GM21576 (cell line): ENCODE results near the gene ROR2.

Source experiments
- ATAC-seq: cut with Tn5 transposase; IDR thresholded peaks from one replicate; pipeline ENCODE4 v1.9.1; 2021; ENCODE audit warnings: mild to moderate bottlenecking, moderate library complexity; ENCODE audit not compliant: unreplicated experiment

Gene ROR2

DNA sequence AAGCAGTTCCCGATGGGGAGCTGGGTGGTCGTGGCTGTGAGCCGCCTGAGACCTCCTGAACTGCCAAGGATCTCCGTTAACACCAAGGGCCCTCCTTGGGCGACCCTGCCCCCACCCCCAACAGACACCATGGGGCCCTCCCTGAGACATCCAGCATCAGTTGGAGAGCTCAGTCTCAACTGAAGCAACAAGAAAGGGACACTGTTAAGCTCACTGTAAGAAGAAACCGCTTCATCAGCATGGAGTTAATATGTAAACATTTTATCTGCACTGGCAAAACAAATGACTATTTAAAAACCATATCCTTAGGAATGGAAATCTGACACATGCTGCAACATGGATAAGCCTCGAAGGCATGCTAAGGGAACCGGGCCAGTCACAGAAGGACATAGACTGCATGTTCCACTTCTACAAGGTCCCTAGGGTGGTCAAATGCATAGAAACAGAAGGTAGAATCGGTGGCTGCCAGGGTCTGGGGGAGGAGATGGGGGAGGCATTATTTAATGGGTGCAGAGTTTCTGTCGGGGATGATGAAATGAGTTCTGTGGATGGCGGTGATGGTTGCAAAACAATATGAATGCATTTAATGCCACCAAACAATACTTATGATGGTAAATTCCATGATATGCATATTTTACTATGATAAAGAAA is 47.4 kb downstream of the ROR2 start:
- ATAC-seq = no peak

DNA sequence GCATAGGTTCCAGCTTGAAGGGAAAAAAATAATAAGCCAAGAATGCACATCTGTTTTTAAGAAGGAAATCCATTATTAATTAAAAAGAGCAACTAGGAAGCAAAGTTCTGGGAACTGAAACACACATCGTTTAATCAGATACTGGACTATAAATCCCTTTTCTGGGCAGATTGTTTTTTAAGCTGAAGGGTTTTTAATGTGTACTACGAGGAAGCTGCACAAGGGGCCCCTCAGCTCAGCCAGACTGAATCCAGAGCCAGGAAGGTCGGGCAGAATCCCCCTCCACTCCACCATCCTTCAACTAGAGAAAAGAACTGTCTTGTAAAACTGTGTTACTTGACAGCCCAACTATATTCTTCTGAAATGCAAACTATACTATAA is 49.2 kb downstream of the ROR2 start:
- no peak for ATAC-seq

DNA sequence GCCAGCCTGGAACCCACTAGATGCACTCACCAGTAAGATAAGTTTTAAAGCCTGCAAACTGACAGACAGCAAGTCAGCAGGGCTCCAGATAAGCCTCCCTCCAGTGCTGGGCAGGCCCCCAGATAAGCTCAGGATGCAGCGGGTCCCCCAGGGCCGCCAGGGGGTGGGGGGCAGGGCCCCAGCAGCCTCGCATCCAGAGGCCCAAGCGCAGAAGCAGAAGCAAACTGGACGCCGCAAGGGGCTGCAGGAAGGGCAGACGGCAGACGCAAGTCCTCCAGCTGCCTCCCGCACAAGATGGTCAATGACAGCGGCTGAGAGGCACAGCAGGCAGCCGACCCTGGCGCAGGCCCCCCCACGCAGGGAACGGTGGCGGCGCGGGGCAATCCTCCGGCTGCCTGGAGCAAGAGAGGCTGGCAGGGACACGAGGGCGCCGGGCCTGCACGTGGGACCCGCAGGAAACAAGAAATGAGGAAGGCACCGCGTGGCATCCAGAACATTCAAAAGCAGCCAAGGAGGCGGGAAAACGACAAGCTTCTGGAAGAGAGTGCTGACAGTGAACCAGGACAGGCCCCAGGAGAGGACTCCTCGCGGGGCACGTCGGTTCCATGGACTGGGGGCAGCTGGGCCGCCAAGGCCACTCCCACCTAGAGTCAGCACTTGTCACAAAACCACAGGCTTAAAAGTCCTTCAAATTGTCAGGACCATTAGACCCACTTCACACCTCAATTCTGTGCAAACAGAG is 49.8 kb downstream of the ROR2 start:
- ATAC-seq = no peak

DNA sequence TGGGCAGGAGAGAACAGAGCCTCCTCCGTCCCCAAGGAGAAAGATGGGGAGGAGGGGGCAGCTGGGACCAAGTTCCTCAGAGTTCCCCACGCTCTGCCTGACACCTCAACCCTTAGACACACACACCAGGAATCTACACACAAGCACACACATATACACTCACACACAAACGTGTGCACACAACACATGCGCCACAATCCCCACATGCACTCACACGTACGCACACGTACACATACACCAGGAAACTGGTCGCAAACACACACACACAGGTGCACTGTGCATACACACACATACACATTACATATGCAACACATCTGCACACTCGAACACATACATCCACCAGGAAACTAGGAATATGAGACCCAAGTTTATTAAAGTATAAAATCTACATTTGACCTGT is 50.4 kb downstream of the ROR2 start:
- ATAC-seq = no peak

DNA sequence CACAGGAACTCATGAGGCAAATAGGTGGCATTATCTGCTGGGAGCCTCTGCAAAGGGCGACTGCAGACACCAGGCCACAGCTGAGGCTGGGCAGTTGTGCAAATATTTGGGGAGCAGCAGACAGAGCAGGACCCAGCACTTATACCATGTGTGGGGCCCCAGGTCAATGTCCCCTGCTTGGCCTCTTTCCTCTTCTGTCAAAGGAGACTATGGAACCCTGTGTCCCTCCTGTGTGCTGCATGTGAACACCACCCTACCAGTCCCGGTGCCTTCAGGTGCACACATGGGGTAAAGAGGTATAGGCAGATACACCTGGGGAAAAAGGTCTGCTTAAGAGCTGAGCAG is 50.8 kb downstream of the ROR2 start:
- ATAC-seq = no peak

DNA sequence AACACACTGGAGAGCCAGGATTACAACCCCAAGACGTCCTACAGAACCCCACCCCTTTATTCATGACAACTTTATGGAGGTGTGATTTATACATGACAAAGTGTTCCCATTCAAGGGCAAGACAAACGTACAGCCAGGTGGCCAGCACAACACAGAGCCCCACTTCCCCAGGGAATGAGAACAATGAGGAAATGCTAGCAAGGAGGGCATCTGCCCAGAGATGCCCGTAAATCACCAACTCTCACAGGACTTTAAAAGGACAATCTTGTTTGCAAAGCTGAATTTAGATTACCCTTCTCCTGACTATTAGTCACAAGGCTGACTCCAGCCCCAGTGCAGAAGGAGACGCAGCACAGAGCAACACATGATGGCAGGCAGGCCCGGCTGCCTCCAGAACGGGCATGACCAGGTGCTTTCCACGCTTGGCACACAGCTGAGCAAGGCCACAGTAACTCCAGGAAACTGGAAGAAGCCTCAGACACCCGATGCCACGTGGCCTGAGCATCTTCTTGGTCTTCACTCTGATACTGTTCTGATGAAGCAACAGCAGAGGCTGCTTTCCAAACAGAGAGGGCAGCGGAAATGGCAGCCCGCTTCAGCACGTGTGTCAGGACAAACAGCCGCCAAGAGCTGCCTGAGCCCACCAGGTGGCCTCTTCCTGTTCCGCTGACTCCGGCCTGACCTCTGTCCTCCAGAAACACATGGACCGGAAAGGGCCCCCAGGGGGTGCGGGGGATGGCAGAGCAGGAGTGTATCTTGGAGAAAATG is 51.4 kb downstream of the ROR2 start:
- no peak for ATAC-seq

DNA sequence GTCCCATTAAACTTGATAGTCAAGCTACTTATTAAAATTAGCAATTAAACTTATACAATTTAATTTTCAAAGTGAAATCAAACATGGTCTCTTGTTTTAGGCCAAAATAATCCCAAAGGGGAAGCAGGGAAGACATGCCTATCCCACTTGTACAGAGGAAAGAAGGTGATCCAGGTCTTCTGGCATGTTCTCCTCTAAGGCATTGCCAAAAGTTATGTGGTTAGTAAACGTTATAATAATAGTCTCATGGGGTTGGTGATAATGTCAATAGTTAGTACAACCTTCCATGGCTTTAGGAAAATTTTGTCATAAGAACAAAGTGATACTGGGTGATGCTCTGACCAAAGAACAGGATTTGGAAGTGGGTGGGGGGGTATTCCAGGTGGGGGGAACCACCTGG is 52.8 kb downstream of the ROR2 start:
- no peak for ATAC-seq

DNA sequence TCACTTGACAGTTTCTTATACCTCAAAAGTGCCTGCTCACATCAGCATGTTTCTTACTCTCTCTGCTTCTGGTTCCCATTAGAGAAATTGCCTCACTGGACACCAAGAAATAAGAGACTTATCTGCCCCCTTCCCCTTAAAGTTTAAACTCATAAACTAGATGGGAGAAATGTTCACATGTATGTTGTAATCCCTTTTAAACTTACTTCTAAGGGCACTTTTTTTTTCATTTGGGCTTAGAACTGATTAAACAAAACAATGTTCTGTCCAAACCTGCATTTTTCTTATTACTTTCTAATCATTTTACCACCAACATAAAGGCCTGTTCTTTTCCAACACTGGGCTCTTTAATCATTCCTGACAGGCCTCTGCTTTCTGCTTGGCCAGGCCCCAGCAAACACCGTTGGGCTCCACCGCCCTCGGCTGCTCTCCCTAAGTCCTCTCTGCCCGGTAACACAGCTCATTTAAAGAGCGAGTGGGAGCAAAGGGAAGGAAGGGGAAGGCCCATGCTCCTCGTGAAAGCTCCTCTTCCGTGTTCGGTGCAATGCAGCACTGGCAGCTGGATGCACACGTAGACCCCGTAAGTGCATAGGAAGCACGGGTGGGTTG is 53.4 kb downstream of the ROR2 start:
- ATAC-seq = no peak

DNA sequence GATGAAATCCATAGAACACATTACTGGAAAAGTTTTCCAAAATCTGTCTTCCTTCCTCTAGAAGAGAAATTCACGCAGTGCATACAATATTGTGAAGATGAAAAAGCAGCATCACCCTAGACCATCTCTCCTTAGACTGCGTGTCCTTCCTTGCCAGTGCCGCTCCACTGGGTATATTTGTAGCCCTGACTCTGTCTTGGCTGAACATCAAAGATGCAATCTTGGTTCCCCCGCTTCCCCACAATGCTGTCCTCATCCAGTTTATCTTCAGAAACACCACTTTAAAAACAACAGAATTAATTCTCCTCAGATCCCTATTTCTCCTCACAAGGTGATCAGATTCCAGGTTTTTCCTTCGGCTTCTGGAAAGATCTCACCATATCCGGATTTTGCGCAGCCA is 53.9 kb downstream of the ROR2 start:
- ATAC-seq = no peak

DNA sequence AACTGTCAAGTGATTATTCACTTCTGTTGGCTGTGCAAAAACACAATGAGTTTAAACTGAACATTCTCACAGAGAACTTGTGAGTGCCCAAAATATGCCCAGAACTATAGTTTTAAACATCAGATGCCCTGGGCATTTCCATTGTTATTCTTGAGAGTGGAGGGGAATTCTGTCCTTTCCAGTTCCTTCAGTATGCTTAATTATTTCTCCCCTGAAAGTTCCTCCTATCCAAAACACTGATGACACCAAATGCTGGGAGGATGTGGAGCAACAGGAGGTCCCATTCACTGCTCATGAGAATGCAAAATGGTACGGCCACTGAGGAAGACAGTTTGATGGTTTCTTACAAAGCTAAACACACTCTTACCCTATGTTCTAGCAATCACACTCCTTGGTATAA is 55.5 kb downstream of the ROR2 start:
- ATAC-seq = no peak

DNA sequence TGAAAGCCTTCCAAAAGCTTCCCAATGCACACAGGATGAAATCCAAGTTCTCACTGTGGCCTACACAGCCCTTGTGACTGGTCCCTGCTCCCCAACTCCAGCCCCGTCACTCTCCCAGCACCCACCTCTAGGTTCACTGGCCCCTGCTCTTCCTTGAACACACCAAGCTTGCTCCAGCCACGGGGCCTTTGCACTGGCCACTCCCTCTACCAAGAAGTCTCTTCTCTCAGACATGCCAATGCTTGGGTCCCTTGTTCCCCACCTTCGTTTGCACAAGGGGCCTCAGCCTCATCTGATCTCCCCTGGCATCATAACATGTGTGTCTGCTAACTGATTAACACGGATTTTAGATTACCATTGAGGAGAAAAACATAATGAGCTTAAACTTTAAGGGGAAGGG is 56.0 kb downstream of the ROR2 start:
- ATAC-seq = no peak

DNA sequence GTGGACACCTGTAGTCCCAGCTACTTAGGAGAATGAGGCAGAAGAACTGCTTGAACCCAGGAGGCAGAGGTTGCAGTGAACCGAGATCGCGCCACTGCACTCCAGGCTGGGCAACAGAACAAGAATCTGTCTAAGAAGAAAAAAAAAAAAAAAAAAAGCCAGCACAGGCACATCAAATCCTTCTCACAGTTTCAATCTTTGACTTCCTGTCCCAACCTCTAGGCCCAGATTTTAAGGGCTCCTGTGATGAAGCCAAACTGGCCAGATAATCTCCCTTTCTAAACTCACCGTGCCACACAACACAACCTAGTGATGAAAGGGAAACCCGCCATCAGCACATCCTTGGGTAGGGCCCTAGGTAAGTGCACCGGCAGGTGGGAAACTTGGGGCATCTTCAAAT is 58.1 kb downstream of the ROR2 start:
- no peak for ATAC-seq

DNA sequence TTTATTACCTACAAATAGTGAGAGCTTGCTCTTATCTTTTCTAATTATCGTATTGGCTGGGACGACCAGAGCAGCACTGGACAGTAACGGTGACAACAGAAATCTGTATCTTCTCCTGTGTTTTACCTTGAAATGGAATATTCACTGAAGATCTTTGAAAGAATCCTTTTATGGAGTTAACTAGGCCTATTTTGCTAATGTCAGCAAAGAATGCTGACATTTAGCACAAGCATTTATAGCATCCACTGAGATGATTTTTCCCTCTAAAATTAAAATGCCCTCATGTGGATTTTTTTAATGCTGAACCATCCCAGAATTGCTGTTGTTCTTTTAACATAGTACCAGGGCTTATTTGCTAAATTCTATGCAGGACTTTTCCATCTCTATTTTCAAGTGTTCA is 59.4 kb downstream of the ROR2 start:
- no peak for ATAC-seq

DNA sequence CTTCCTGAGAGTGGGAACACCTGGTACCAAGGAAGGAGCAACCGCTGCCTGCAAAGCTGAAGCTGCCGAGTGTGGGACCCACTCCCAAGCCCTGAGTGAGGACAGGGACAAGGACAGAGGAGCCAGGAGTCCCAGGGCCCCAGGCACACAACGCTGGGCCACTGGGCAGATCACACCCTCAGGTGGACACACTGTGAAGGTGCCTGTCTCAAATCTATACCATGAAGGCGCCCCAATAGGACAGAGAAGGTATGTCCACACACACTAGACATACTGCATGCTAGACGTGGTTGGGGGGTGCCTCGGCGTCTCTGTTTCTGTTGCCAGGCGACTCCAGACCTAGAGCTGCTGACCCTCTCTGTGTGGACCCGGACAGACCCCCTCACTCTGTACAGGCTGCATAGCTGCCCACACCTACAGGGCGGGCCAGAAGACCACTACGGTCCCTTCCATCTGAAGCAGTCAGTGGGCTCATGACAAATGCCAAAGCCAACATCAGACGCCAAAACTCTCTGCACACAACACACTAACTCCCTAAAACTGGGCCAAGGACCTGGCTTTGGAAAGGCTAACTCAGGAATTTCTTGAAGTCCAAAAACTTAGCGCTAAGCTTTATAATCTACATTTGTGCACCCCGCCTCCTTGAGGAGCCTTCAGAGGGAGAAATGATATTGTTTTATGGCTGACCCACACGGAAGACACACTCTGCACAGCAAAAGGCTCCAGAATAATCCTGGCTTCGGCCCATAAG is 60.7 kb downstream of the ROR2 start:
- ATAC-seq = no peak

DNA sequence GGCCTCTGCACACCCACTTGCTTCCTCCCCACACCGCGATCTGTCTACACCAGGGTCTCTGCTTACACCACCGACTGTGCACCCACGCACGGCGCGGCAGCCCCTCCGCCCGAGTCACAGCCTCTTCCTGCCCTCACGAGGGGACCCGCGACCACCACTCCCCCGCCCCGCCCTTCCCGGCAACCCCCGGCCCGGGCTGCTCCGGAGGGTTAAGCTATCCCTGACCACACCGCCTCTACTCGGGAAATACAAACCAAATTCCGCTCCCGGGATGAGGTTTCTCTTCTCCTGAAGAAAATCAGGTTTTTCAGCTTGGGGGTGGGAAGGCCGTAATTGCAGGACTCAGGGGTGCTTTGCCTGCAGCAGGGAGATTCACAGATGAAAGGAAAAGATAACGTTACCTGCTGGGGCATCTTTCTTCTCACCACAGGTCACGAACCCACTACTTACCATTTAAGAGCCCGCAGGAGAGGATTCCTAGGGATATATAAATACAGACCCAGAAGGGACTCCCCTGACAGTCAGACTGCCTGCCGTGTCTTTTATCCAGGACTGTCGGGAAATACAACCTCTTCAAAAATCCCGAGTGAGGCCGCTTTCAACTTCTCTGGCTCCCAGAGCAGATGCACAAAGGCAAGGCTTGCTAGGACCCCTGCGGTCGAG is 63.5 kb downstream of the ROR2 start:
- ATAC-seq = no peak

DNA sequence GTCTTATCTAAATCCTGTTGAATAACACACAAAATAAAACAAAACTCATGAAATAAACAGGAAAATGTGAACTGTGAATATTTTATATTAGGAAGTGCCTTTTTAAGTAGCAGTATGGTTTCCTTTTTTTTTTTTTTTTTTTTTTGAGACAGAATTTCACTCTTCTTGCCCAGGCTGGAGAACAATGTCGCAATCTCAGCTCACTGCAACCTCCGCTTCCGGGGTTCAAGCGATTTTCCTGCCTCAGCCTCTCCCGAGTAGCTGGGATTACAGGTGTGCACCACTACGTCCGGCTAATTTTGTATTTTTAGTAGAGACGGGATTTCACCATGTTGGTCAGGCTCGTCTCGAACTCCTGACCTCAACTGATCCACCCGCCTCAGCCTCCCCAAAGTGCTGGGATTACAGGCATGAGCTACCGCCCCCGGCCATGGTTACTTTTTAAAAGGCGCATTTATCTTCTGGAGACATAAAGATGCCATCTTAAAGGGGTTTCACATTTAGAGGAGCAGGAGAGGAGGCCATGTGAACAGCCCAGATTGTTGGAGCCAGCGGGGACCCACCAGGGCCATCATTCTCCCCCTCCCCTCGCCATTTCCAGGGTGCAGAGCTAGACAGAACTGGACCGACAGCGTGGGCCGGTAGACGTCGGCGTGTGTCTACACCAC is 64.1 kb downstream of the ROR2 start:
- ATAC-seq = no peak

DNA sequence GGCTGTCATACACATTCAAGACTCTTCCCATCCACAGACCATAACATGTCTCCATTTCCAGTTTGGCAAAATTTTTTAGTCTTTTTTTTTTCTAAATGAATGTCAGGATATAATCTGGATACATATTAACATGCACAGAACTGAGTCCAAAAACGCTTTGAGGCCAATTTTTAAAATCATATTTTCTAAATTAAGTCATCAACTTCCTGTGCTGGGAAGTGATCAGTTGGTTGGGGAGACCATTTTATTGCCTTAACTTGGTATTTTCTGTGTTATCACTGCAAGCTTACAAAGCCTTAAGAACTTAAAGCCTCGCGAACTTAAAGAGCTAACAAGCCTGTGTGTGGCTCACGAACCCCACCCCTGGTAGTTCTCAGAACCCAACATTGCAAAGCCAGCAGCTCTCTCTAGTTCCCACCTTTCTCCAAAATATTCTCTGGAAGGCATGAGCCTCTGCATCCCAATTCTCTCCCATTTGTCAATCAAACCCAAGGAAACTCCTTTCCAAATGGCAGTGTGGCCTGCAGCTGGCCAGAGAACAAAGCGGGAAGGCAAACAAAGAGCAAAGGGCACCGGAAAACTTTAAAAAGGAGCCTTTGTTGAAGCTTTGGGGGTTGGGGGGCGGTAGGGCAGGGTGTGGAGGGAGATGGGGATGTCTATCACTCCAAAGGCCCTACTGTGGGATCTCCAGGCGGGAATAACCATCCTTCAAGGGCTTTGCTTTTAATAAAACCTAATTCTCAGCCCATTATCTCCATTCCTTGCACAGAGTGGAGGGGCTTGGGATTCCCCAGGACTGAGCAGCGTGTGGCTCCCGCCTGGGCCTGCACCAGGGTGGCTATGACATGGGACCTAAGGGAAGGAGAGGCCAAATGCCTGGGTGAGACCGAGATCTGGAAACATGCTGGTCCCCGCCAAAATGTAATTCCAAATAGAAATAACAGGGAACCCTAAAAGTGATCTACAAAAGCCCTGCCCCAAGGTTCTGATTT is 65.0 kb downstream of the ROR2 start:
- no peak for ATAC-seq

DNA sequence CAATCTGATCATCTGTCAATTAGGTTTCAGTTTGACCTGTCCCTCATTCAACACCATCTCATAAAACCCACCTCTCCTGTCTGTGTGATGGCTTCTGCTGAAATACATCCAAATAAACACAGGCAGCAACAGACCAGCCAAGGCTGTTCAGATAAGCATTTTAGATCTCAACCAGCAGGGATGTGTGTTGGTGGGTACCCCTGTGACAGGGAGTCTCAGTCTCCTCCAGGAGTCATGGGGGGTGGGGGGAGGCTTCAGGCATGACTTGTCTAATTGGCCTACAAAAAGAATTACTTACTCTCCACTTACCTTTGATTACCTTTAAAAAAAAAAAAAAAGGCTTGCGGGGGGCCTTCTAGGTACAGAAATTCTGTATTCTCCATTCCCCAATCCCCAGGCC is 65.9 kb downstream of the ROR2 start:
- ATAC-seq = no peak

DNA sequence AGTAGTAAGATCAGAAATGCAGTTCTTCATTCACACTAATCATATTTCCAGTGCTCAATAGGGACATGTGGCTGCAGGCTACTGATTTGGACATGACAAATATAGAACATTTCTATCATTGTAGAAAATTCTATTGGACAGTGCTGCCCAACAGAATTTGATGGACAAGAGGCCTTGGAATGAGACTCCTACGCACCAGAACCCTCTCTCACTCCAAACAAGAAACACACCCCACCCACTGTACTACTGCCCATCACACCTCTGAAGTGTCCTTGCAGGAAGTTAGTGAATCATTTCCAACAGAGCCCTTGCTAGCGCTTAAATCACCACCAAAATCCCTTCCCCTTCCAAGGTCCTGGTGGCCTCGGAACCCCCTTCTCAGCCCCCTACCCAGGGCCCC is 66.5 kb downstream of the ROR2 start:
- no peak for ATAC-seq
